Spleen (tissue), 11 donors: Measurements from ENCODE around the gene NMNAT2. TPM values are rescaled to one million over a fixed set of nuclear protein-coding genes. Genes with fewer than 3 reads are reported as not detected.

Experiments
- DNase-seq: peaks from one replicate; pipeline ENCODE4 v3.0.0-alpha.2; 2020
- H3K27ac ChIP-seq, 8 donors: fragments of 200-600 bp; sonication (generic) in 7 of 8; 1 replicate in 4 of 8; 2 replicates in 4 of 8; pipeline versions ENCODE4 v1.5.0 to v1.8.0; 2016 to 2021; ENCODE audit warnings: inconsistent platforms in 4 of 8, mild to moderate bottlenecking in 4 of 8, moderate library complexity in 1 of 8
- H3K27me3 ChIP-seq, 7 donors: fragments of 200-600 bp; sonication (generic) in 6 of 7; replicated peaks in 1 of 7; 1 replicate in 4 of 7; 2 replicates in 3 of 7; pipeline versions ENCODE4 v1.5.0 to v1.8.0; 2016 to 2021; ENCODE audit warnings: inconsistent platforms in 3 of 7, mild to moderate bottlenecking in 1 of 7
- H3K36me3 ChIP-seq, 6 donors: fragments of 200-600 bp; sonication (generic) in 5 of 6; 1 replicate in 4 of 6; 2 replicates in 2 of 6; pipeline versions ENCODE4 v1.5.0 to v1.8.0; 2016 to 2021; ENCODE audit warnings: inconsistent platforms in 2 of 6
- H3K4me1 ChIP-seq, 6 donors: fragments of 200-600 bp; sonication (generic) in 5 of 6; 1 replicate in 3 of 6; 2 replicates in 3 of 6; pipeline versions ENCODE4 v1.5.0 to v1.8.0; 2016 to 2021; ENCODE audit warnings: inconsistent platforms in 3 of 6
- H3K4me3 ChIP-seq, 8 donors: fragments of 200-600 bp; sonication (generic) in 7 of 8; 1 replicate in 4 of 8; 2 replicates in 4 of 8; pipeline versions ENCODE4 v1.5.0 to v1.8.0; 2016 to 2021; ENCODE audit warnings: inconsistent platforms in 4 of 8, mild to moderate bottlenecking in 4 of 8, moderate library complexity in 2 of 8
- H3K9me3 ChIP-seq, 8 donors: fragments of 200-600 bp; sonication (generic) in 7 of 8; 1 replicate in 4 of 8; 2 replicates in 4 of 8; pipeline versions ENCODE4 v1.5.0 to v1.8.0; 2016 to 2021; ENCODE audit warnings: inconsistent platforms in 4 of 8
- POLR2A ChIP-seq, 3 donors: fragments of 450-650 bp; IDR thresholded peaks; one replicate each; pipeline ENCODE4 v1.5.1; 2017; ENCODE audit warnings: antibody characterized with exemption in 3 of 3, mild to moderate bottlenecking in 1 of 3
- POLR2AphosphoS5 ChIP-seq, 3 donors: sonication (generic); formaldehyde crosslinking; IDR thresholded peaks; one replicate each; pipeline ENCODE4 v1.5.1; 2017; ENCODE audit warnings: antibody characterized with exemption in 3 of 3
- WGBS, 5 donors: extraction: QIAGEN DNeasy Blood & Tissue Kit in 3 of 5; methylation state at CpG; one replicate each; pipeline versions ENCODE4 v1.1.5 to v1.1.7; 2013 to 2018; 5-methylcytosine and 5-hydroxymethylcytosine counted together
- intact Hi-C: fragments of 100-400 bp; cut with DNase I; formaldehyde crosslinking; loops from one replicate; pipeline ENCODE4 v1.15.0; 2023; ENCODE audit warnings: low total_unique reads
- polyA plus RNA-seq, 3 donors: library from polyadenylated mRNA; stranded (reverse); fragments of 200-250 nt; gene quantifications; one replicate each; pipeline ENCODE4 v1.2.1, GENCODE V29; 2013
- total RNA-seq, 7 donors: library from RNA; depleted of rRNA in 3 of 7; stranded (reverse); fragments of >200 nt in 3 of 7; fragmentation: NEBNext Ultra II Directional in 4 of 7; extraction: Animal tissue kit (Norgen Biotek cat#: 25700) in 4 of 7; gene quantifications; one replicate each; pipeline versions ENCODE4 v1.1.0 to v1.2.1, GENCODE V29; 2016 to 2021
- TF ChIP-seq, protein P1 (sequence below), 11 experiments: fragments of 200-600 bp in 7 of 11; fragments of 450-650 bp in 4 of 11; sonication (generic) in 4 of 11; IDR thresholded peaks in 8 of 11; conservative IDR thresholded peaks in 3 of 11; 1 replicate in 7 of 11; 2 replicates in 4 of 11; pipeline versions ENCODE4 v1.4.0 to v1.8.0; 2016 to 2021; ENCODE audit warnings: antibody characterized with exemption in 11 of 11, inconsistent platforms in 4 of 11, mild to moderate bottlenecking in 1 of 11
- donor health status: healthy with polysubstance abuse.
- donor health status: DM: no; HTN: no; CAD: no; lungs with moderate emphysema.
- donor health status: DM: no; HTN: no; CAD: no.
- donor health status: Bipolar disorder and iron deficiency.
- donor health status: healthy.
- donor health status: DM: no; HTN: no; CAD: no.
- donor health status: DM: yes; HTN: yes; CAD: no.

NMNAT2 gene
- total and polyA plus RNA-seq, 10 donors, result 0.05 to 1.7 (median 0.17) TPM

- no peak overlapping the region for H3K27ac ChIP-seq
- intact Hi-C loops, result no loop called here
- H3K4me1 ChIP-seq, result peaks cover 0 to 40% (median 3%) of the 10 kb centered on the region in 6 donors
Measured at GRCh38 chr1:183283286-183283685, 134.9 kb downstream of the NMNAT2 start.

GRCh38 chr1:183282101-183282855 is 135.9 kb downstream of the NMNAT2 start:
- intact Hi-C loops, result no loop called here
- no peaks in the 10 kb centered on the region for H3K36me3 ChIP-seq
- WGBS, 5 donors, result 81 to 89% (median 83%) methylated on average over 9 of the region's 9 CpGs
- TF ChIP-seq, protein P1, sequence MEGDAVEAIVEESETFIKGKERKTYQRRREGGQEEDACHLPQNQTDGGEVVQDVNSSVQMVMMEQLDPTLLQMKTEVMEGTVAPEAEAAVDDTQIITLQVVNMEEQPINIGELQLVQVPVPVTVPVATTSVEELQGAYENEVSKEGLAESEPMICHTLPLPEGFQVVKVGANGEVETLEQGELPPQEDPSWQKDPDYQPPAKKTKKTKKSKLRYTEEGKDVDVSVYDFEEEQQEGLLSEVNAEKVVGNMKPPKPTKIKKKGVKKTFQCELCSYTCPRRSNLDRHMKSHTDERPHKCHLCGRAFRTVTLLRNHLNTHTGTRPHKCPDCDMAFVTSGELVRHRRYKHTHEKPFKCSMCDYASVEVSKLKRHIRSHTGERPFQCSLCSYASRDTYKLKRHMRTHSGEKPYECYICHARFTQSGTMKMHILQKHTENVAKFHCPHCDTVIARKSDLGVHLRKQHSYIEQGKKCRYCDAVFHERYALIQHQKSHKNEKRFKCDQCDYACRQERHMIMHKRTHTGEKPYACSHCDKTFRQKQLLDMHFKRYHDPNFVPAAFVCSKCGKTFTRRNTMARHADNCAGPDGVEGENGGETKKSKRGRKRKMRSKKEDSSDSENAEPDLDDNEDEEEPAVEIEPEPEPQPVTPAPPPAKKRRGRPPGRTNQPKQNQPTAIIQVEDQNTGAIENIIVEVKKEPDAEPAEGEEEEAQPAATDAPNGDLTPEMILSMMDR (IDR thresholded peaks at IDR 0.05 in 8 of 11, conservative IDR thresholded peaks at IDR 0.05 in 3 of 11), result no peak
- TF ChIP-seq POLR2AphosphoS5 (IDR thresholded peaks at IDR 0.05) (no peak), POLR2A (IDR thresholded peaks at IDR 0.05) (no peak)
- H3K9me3 ChIP-seq, result no peaks in the 10 kb centered on the region
- peaks cover 0 to 40% (median 3%) of the 10 kb centered on the region in 6 donors for H3K4me1 ChIP-seq
- H3K27me3 ChIP-seq, result peaks cover 0 to 11% (median 0%) of the 10 kb centered on the region in 7 donors
- no peak for DNase-seq
- no peak overlapping the region for H3K4me3 ChIP-seq
- H3K27ac ChIP-seq, result peak overlapping the region in 1 of 8 donors; percentile 89

More at GRCh38 chr1:183283286-183283685, 134.9 kb downstream of the NMNAT2 start:
- Histone ChIP-seq H3K9me3 (no peaks in the 10 kb centered on the region), H3K36me3 (no peaks in the 10 kb centered on the region), H3K27me3 (peaks cover 0 to 11% (median 0%) of the 10 kb centered on the region in 7 donors), H3K4me3 (no peak overlapping the region)
- no peak for DNase-seq
- no peak for TF ChIP-seq POLR2AphosphoS5 (IDR thresholded peaks at IDR 0.05)
- TF ChIP-seq, protein P1 (IDR thresholded peaks at IDR 0.05 in 8 of 11, conservative IDR thresholded peaks at IDR 0.05 in 3 of 11), result no peak
- TF ChIP-seq POLR2A (IDR thresholded peaks at IDR 0.05), result no peak
- 70 to 85% (median 80%) methylated on average over 5 of the region's 5 CpGs for WGBS, 5 donors

GRCh38 chr1:183281553-183282091 is 136.6 kb downstream of the NMNAT2 start:
- H3K4me1 ChIP-seq, result peaks cover 0 to 40% (median 3%) of the 10 kb centered on the region in 6 donors
- peaks cover 0 to 11% (median 0%) of the 10 kb centered on the region in 7 donors for H3K27me3 ChIP-seq
- WGBS, 5 donors, result 51 to 62% (median 57%) methylated on average over 10 to 12 of the region's 12 CpGs
- H3K36me3 ChIP-seq, result no peaks in the 10 kb centered on the region
- H3K4me3 ChIP-seq, result no peak overlapping the region
- no peaks in the 10 kb centered on the region for H3K9me3 ChIP-seq
- TF ChIP-seq POLR2AphosphoS5 (IDR thresholded peaks at IDR 0.05) (peak in 1 of 3 donors; percentile 35), POLR2A (IDR thresholded peaks at IDR 0.05) (no peak)
- TF ChIP-seq, protein P1 (IDR thresholded peaks at IDR 0.05 in 8 of 11, conservative IDR thresholded peaks at IDR 0.05 in 3 of 11), result peak; percentile 72 to 96 (median 88)
- peak; percentile 91 for DNase-seq
- peak overlapping the region in 5 of 8 donors; percentile 20 to 89 (median 86) for H3K27ac ChIP-seq
- intact Hi-C loops, result no loop called here

DNA sequence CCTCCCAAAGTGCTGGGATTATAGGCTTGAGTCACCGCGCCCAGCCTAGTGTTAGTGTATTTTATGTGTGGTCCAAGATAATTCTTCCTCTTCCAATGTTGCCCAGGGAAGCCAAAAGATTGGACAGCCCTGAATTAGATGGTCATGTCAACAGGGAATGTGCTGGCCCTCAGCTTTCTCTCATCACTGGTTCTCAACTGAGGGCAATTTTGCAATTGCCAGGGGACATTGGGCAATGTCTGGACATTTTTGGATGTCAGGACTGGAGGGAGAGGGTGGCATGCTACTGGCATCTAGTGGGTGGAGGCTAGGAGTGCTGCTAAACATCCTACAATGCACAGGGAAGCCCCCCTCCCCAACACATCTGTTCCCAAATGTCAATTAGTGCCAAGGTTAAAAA is 137.1 kb downstream of the NMNAT2 start:
- peaks cover 0 to 11% (median 0%) of the 10 kb centered on the region in 7 donors for H3K27me3 ChIP-seq
- 95 to 100% (median 100%) methylated on average over 2 of the region's 2 CpGs for WGBS, 5 donors
- H3K4me3 ChIP-seq, result no peak overlapping the region
- peak overlapping the region in 5 of 8 donors; percentile 20 to 89 (median 86) for H3K27ac ChIP-seq
- intact Hi-C loops, result no loop called here
- H3K9me3 ChIP-seq, result no peaks in the 10 kb centered on the region
- no peaks in the 10 kb centered on the region for H3K36me3 ChIP-seq
- DNase-seq, result no peak
- TF ChIP-seq POLR2AphosphoS5 (IDR thresholded peaks at IDR 0.05) (no peak), POLR2A (IDR thresholded peaks at IDR 0.05) (no peak)
- TF ChIP-seq, protein P1 (IDR thresholded peaks at IDR 0.05 in 8 of 11, conservative IDR thresholded peaks at IDR 0.05 in 3 of 11), result no peak
- H3K4me1 ChIP-seq, result peaks cover 0 to 40% (median 3%) of the 10 kb centered on the region in 6 donors
